C4-2B (cell line): ENCODE results near the gene ARHGAP12.

Source experiments
- ZFX ChIP-seq: fragments of 450-650 bp; IDR thresholded peaks from 2 replicates; pipeline ENCODE4 v1.6.1; 2017
- TF ChIP-seq, protein P1 (sequence below): fragments of 450-650 bp; conservative IDR thresholded peaks from 2 replicates; pipeline ENCODE4 v1.5.1; 2017; ENCODE audit warnings: mild to moderate bottlenecking

DNA sequence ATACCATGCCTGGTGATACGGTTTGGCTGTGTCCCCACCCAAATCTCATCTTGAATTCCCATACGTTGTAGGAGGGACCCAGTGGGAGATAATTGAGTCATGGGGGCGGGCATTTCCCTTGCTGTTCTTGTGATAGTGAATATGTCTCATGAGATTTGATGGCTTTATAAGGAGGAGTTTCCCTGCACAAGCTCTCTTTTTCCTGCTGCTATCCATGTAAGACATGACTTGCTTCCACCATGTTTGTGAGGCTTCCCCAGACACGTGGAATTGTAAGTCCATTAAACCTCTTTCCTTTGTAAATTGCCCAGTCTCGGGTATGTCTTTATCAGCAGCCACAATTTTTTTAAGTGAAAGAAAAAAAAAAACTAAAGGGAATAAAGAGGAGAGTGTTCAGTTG, 152.5 kb downstream of the ARHGAP12 start:
- TF ChIP-seq, protein P1, sequence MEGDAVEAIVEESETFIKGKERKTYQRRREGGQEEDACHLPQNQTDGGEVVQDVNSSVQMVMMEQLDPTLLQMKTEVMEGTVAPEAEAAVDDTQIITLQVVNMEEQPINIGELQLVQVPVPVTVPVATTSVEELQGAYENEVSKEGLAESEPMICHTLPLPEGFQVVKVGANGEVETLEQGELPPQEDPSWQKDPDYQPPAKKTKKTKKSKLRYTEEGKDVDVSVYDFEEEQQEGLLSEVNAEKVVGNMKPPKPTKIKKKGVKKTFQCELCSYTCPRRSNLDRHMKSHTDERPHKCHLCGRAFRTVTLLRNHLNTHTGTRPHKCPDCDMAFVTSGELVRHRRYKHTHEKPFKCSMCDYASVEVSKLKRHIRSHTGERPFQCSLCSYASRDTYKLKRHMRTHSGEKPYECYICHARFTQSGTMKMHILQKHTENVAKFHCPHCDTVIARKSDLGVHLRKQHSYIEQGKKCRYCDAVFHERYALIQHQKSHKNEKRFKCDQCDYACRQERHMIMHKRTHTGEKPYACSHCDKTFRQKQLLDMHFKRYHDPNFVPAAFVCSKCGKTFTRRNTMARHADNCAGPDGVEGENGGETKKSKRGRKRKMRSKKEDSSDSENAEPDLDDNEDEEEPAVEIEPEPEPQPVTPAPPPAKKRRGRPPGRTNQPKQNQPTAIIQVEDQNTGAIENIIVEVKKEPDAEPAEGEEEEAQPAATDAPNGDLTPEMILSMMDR: no peak
- TF ChIP-seq ZFX: no peak
